Thyroid gland (tissue), 4 donors: Measurements from ENCODE around the gene MISP. TPM values are rescaled to one million over a fixed set of nuclear protein-coding genes. Genes with fewer than 3 reads are reported as not detected.
A peak's percentile ranks its signal among the peaks of the same experiment; 100 is the strongest.

ENCODE experiments used
- DNase-seq, 2 donors: peaks; one replicate each; pipeline ENCODE4 v3.0.0-alpha.2; 2019
- H3K27ac ChIP-seq, 3 donors: fragments of 200-600 bp; sonication (generic); 1 replicate in 2 of 3; 2 replicates in 1 of 3; pipeline ENCODE4 v1.5.1; 2016 to 2019; ENCODE audit warnings: mild to moderate bottlenecking in 1 of 3, moderate library complexity in 1 of 3
- H3K27me3 ChIP-seq: fragments of 200-600 bp; sonication (generic); one replicate; pipeline ENCODE4 v1.5.1; 2019
- H3K36me3 ChIP-seq, 2 donors: fragments of 200-600 bp; sonication (generic); one replicate each; pipeline ENCODE4 v1.5.1; 2016 to 2019
- H3K4me1 ChIP-seq, 2 donors: fragments of 200-600 bp; sonication (generic); one replicate each; pipeline ENCODE4 v1.5.1; 2017 to 2019
- H3K4me3 ChIP-seq, 3 donors: fragments of 200-600 bp; sonication (generic); replicated peaks in 1 of 3; 1 replicate in 2 of 3; 2 replicates in 1 of 3; pipeline ENCODE4 v1.5.1; 2016; ENCODE audit warnings: mild to moderate bottlenecking in 1 of 3
- H3K9me3 ChIP-seq: fragments of 200-600 bp; sonication (generic); one replicate; pipeline ENCODE4 v1.5.1; 2017
- CTCF ChIP-seq, 6 experiments: fragments of 200-600 bp in 3 of 6; fragments of 450-650 bp in 3 of 6; sonication (generic) in 3 of 6; IDR thresholded peaks; one replicate each; pipeline ENCODE4 v1.5.1; 2016 to 2019; ENCODE audit warnings: antibody characterized with exemption in 6 of 6, mild to moderate bottlenecking in 2 of 6, inconsistent platforms in 1 of 6, moderate library complexity in 1 of 6
- POLR2A ChIP-seq, 2 donors: fragments of 450-650 bp; IDR thresholded peaks; one replicate each; pipeline ENCODE4 v1.6.1; 2017; ENCODE audit warnings: antibody characterized with exemption in 2 of 2, mild to moderate bottlenecking in 2 of 2, moderate library complexity in 1 of 2
- WGBS, 2 donors: methylation state at CpG; one replicate each; pipeline ENCODE4 v1.1.5; 2017; 5-methylcytosine and 5-hydroxymethylcytosine counted together
- intact Hi-C: fragments of 100-400 bp; cut with DNase I; formaldehyde crosslinking; loops from one replicate; pipeline ENCODE4 v1.15.1; 2023
- total RNA-seq, 4 donors: library from RNA; depleted of rRNA; stranded (reverse); fragments of >200 nt; gene quantifications; one replicate each; pipeline ENCODE4 v1.2.3, GENCODE V29; 2016

Gene MISP
- total RNA-seq, 4 donors from 2014 or later = 0.63 to 0.68 TPM; not detected in 2

GRCh38 chr19:789701-790060 lies 38.8 kb downstream of the MISP start:
- Histone ChIP-seq H3K27ac (peak overlapping the region in 2 of 3 donors; percentile 56 to 74), H3K9me3 (no peaks in the 10 kb centered on the region), H3K4me1 (peaks cover 5 to 37% of the 10 kb centered on the region in 2 donors), H3K4me3 (no peak overlapping the region), H3K27me3 (no peaks in the 10 kb centered on the region), H3K36me3 (no peaks in the 10 kb centered on the region)
- TF ChIP-seq POLR2A (IDR thresholded peaks at IDR 0.05) (no peak), CTCF (IDR thresholded peaks at IDR 0.05) (no peak)
- intact Hi-C loops = no loop called here
- no peak for DNase-seq
- 83 to 91% methylated on average over 9 of the region's 9 CpGs for WGBS, 2 donors

GRCh38 chr19:791007-791566 lies 40.2 kb downstream of the MISP start:
- Histone ChIP-seq H3K9me3 (no peaks in the 10 kb centered on the region), H3K27ac (no peak overlapping the region), H3K27me3 (no peaks in the 10 kb centered on the region), H3K36me3 (no peaks in the 10 kb centered on the region), H3K4me1 (peaks cover 7 to 41% of the 10 kb centered on the region in 2 donors), H3K4me3 (no peak overlapping the region)
- TF ChIP-seq POLR2A (IDR thresholded peaks at IDR 0.05) = no peak
- TF ChIP-seq CTCF (IDR thresholded peaks at IDR 0.05) = no peak
- intact Hi-C loops = no loop called here
- WGBS, 2 donors = 73 to 81% methylated on average over 26 of the region's 26 CpGs
- no peak for DNase-seq

GRCh38 chr19:791567-792305 lies 40.8 kb downstream of the MISP start:
- Histone ChIP-seq H3K4me1 (peaks cover 11 to 44% of the 10 kb centered on the region in 2 donors), H3K9me3 (no peaks in the 10 kb centered on the region), H3K36me3 (no peaks in the 10 kb centered on the region), H3K27ac (peak overlapping the region in 2 of 3 donors; percentile 32 to 45), H3K27me3 (no peaks in the 10 kb centered on the region), H3K4me3 (no peak overlapping the region)
- intact Hi-C loops = no loop called here
- DNase-seq = no peak
- 62 to 78% methylated on average over 5 to 6 of the region's 8 CpGs for WGBS, 2 donors
- TF ChIP-seq CTCF (IDR thresholded peaks at IDR 0.05) (no peak), POLR2A (IDR thresholded peaks at IDR 0.05) (no peak)

- Histone ChIP-seq H3K27ac (peak overlapping the region; percentile 31 to 45 (median 32)), H3K27me3 (no peaks in the 10 kb centered on the region), H3K9me3 (no peaks in the 10 kb centered on the region), H3K4me1 (peaks cover 11 to 44% of the 10 kb centered on the region in 2 donors), H3K4me3 (no peak overlapping the region), H3K36me3 (no peaks in the 10 kb centered on the region)
- intact Hi-C loops = no loop called here
- no peak for DNase-seq
- TF ChIP-seq POLR2A (IDR thresholded peaks at IDR 0.05) (no peak), CTCF (IDR thresholded peaks at IDR 0.05) (no peak)
- 73 to 76% methylated on average over 12 to 16 of the region's 16 CpGs for WGBS, 2 donors
Measured at GRCh38 chr19:792306-792885, 41.5 kb downstream of the MISP start.

- no peak overlapping the region for H3K4me3 ChIP-seq
- H3K27ac ChIP-seq = no peak overlapping the region
- DNase-seq = no peak
- intact Hi-C loops = no loop called here
- H3K4me1 ChIP-seq = peaks cover 12 to 44% of the 10 kb centered on the region in 2 donors
- TF ChIP-seq CTCF (IDR thresholded peaks at IDR 0.05) = no peak
- no peak for TF ChIP-seq POLR2A (IDR thresholded peaks at IDR 0.05)
- H3K27me3 ChIP-seq = no peaks in the 10 kb centered on the region
- no peaks in the 10 kb centered on the region for H3K36me3 ChIP-seq
- WGBS, 2 donors = 90 to 94% methylated on average over 12 of the region's 12 CpGs
- H3K9me3 ChIP-seq = no peaks in the 10 kb centered on the region
Measured at GRCh38 chr19:793806-794205, 42.9 kb downstream of the MISP start.
